Upper lobe of left lung (tissue), 4 donors: Measurements from ENCODE around the gene PNPLA5.

Experiments
- EP300 ChIP-seq, 4 donors: sonication (generic); formaldehyde crosslinking; IDR thresholded peaks; one replicate each; pipeline ENCODE4 v1.5.1; 2017; ENCODE audit warnings: antibody characterized with exemption in 4 of 4, control low read depth in 2 of 4
- POLR2A ChIP-seq, 4 donors: fragments of 450-650 bp; IDR thresholded peaks; one replicate each; pipeline ENCODE4 v1.5.1; 2016 to 2017; ENCODE audit warnings: antibody characterized with exemption in 4 of 4, mild to moderate bottlenecking in 2 of 4
- POLR2AphosphoS5 ChIP-seq, 2 donors: sonication (generic); formaldehyde crosslinking; IDR thresholded peaks; one replicate each; pipeline ENCODE4 v1.5.1; 2017; ENCODE audit warnings: antibody characterized with exemption in 2 of 2
- TF ChIP-seq, protein P1 (sequence below), 6 experiments: fragments of 450-650 bp in 4 of 6; fragments of 200-600 bp in 2 of 6; sonication (generic) in 2 of 6; IDR thresholded peaks; one replicate each; pipeline ENCODE4 v1.5.1; 2016 to 2019; ENCODE audit warnings: antibody characterized with exemption in 6 of 6

DNA sequence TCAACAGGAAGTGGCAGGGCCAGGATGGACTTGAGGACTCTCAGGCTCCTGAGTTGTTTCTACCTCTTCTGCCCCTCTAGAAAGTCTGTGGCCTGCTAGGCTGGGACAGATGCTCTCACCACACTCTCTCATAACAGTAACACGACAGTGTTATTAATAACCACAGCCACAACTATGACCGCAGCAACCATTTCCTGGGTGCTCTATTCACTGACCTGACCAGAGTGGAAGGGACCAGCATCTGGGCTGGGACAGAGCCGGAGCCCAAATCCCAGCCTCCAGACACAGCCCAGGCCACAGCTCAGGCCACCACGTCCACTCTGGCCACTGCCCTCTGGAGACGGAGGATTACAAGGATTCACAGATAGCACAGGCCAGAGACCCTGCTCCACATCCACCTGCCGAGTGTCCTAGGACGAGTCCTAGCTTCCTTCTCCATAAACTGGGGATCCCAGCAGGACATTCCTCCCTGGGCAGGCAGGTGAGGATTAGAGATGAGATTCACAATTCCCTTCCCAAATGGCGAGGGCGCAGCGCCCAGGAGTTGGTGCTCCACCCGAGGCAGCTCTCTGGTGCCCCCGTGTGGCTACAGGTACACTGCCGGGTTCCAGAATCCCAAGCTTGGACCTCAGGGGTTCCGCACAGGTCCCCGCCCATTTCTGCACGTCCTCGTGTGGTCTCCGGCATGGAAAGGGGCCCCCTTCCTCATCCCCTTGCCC is 7.1 kb downstream of the PNPLA5 start:
- no peak for TF ChIP-seq EP300 (IDR thresholded peaks at IDR 0.05)
- TF ChIP-seq, protein P1, sequence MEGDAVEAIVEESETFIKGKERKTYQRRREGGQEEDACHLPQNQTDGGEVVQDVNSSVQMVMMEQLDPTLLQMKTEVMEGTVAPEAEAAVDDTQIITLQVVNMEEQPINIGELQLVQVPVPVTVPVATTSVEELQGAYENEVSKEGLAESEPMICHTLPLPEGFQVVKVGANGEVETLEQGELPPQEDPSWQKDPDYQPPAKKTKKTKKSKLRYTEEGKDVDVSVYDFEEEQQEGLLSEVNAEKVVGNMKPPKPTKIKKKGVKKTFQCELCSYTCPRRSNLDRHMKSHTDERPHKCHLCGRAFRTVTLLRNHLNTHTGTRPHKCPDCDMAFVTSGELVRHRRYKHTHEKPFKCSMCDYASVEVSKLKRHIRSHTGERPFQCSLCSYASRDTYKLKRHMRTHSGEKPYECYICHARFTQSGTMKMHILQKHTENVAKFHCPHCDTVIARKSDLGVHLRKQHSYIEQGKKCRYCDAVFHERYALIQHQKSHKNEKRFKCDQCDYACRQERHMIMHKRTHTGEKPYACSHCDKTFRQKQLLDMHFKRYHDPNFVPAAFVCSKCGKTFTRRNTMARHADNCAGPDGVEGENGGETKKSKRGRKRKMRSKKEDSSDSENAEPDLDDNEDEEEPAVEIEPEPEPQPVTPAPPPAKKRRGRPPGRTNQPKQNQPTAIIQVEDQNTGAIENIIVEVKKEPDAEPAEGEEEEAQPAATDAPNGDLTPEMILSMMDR (IDR thresholded peaks at IDR 0.05), result peak; percentile 48 to 72 (median 54)
- TF ChIP-seq POLR2A (IDR thresholded peaks at IDR 0.05), result no peak
- no peak for TF ChIP-seq POLR2AphosphoS5 (IDR thresholded peaks at IDR 0.05)
